Frontal cortex (tissue), 1 donor: ENCODE measurements around the gene SLC48A1. TPM values are rescaled to one million over a fixed set of nuclear protein-coding genes. Genes with fewer than 3 reads are reported as not detected.

Source experiments
- total RNA-seq: library from RNA; depleted of rRNA; stranded (reverse); fragments of >200 nt; gene quantifications from one replicate; pipeline ENCODE4 v1.2.3, GENCODE V29; 2014

SLC48A1 gene
- total RNA-seq, 1 donor from 2014 or later = 8.6 TPM

Other genes starting within 250 kb of the SLC48A1 start
- gene RPAP3, start 67.2 kb upstream of the SLC48A1 start, total RNA-seq = 23.6 TPM
- gene ENDOU, start 47.7 kb upstream of the SLC48A1 start, total RNA-seq = not detected
- gene RAPGEF3, start 14.4 kb upstream of the SLC48A1 start, total RNA-seq = 7.7 TPM
- 4.9 TPM for gene HDAC7, start 46.7 kb downstream of the SLC48A1 start, total RNA-seq
- not detected for gene VDR, start 131.8 kb downstream of the SLC48A1 start, total RNA-seq
- gene TMEM106C, start 190.4 kb downstream of the SLC48A1 start, total RNA-seq = 59.1 TPM
- 0.82 TPM for gene COL2A1, start 231.2 kb downstream of the SLC48A1 start, total RNA-seq